GM23248 (cell line): ENCODE data around the gene WSB1.

Experiments used
- EZH2 ChIP-seq: fragments of 200-600 bp; sonication (generic); IDR thresholded peaks from 2 replicates; pipeline ENCODE4 v1.6.1; 2018; ENCODE audit warnings: antibody characterized with exemption, mild to moderate bottlenecking; ENCODE audit not compliant: insufficient read depth, poor library complexity, severe bottlenecking
- EZH2phosphoT487 ChIP-seq: fragments of 200-600 bp; sonication (generic); IDR thresholded peaks from 2 replicates; pipeline ENCODE4 v1.6.1; 2018; ENCODE audit warnings: antibody characterized with exemption, moderate library complexity, mild to moderate bottlenecking, low read depth; ENCODE audit not compliant: insufficient read depth

DNA sequence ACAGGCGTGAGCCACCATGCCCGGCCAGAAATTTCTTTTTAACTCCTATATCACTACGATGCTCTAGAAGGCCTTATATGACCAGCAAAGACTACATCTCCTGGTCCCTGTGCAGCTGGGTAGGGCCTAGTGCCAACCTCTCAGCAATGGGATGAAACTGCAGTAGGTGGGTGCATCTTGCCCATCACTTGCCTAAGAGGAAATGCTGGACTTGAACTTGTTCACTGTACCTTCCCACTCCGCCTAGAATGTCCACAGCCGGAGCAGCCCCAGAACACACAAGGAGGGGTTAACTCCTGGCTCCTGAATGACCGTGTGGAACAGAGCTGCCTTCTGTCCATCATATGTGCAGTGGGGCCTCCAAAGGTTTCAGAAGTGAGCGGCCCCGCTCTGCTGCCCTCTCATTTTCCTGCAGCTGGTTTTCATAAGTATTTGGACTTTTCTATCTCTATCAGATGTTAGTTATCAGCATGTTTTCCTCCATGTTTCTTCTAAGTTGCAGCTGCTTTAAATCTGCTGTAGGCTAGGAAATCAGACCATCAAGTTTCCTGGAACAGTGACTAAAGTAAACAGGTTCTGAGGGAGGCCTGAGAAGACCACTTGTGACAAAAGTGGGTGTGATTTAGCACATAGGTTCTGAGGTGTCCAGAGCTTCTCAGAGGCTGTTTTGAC lies 52.5 kb downstream of the WSB1 start:
- TF ChIP-seq EZH2phosphoT487 (no peak), EZH2 (no peak)
